OCI-LY3 (cell line): ENCODE measurements around the gene RPAIN.
A peak's percentile ranks its signal among the peaks of the same experiment; 100 is the strongest.

Source experiments
- H2AFZ ChIP-seq: fragments of 200-600, 300-600 bp; shearing (Covaris generic); 2 replicates; pipeline ENCODE4 v1.6.0; 2014; ENCODE audit warnings: antibody characterized with exemption, low read depth, low read length
- H3K27ac ChIP-seq: fragments of 200-600, 300-600 bp; sonication (generic); 2 replicates; pipeline ENCODE4 v1.5.1; 2014; ENCODE audit warnings: mild to moderate bottlenecking, low read length, moderate library complexity, mixed read lengths
- H3K27me3 ChIP-seq: fragments of 200-600, 300-600 bp; sonication (generic); 2 replicates; pipeline ENCODE4 v1.6.1; 2014; ENCODE audit warnings: low read depth, low read length, mixed read lengths
- H3K36me3 ChIP-seq: fragments of 200-600, 300-600 bp; sonication (generic); replicated peaks from 2 replicates; pipeline ENCODE3; 2014; ENCODE audit warnings: low read depth, low read length, mixed read lengths
- H3K4me1 ChIP-seq: fragments of 300-600, 200-600 bp; sonication (generic); 2 replicates; pipeline ENCODE4 v1.6.1; 2014; ENCODE audit warnings: low read length, mixed read lengths
- H3K4me2 ChIP-seq: fragments of 200-600, 300-600 bp; sonication (generic); 2 replicates; pipeline ENCODE4 v1.6.1; 2014; ENCODE audit warnings: low read length, mixed read lengths
- H3K4me3 ChIP-seq: fragments of 300-600, 200-600 bp; sonication (generic); 2 replicates; pipeline ENCODE4 v1.5.1; 2014; ENCODE audit warnings: antibody characterized with exemption, mild to moderate bottlenecking, low read length, moderate library complexity
- H3K79me2 ChIP-seq: fragments of 300-600, 200-600 bp; shearing (Covaris generic); 2 replicates; pipeline ENCODE4 v1.6.1; 2014; ENCODE audit warnings: mild to moderate bottlenecking, low read length, mixed read lengths
- H3K9ac ChIP-seq: fragments of 300-600, 200-600 bp; shearing (Covaris generic); 2 replicates; pipeline ENCODE4 v1.6.0; 2014; ENCODE audit warnings: mild to moderate bottlenecking, low read length, moderate library complexity
- H3K9me3 ChIP-seq: fragments of 200-600, 300-600 bp; shearing (Covaris generic); 2 replicates; pipeline ENCODE4 v1.6.1; 2014; ENCODE audit warnings: low read length, mixed read lengths; ENCODE audit not compliant: insufficient read depth
- H4K20me1 ChIP-seq: fragments of 200-600, 300-600 bp; sonication (generic); 2 replicates; pipeline ENCODE4 v1.6.1; 2016; ENCODE audit warnings: low read length, mixed read lengths; ENCODE audit not compliant: insufficient read depth
- EZH2phosphoT487 ChIP-seq: fragments of 200-600 bp; shearing (Covaris generic); IDR thresholded peaks from 2 replicates; pipeline ENCODE4 v1.6.1; 2018; ENCODE audit warnings: antibody characterized with exemption, mixed run types, low read depth
- TF ChIP-seq, protein P1 (sequence below): fragments of 200-600, 300-600 bp; sonication (generic); IDR thresholded peaks from 2 replicates; pipeline ENCODE4 v1.5.1; 2014; ENCODE audit warnings: antibody characterized with exemption, low read length, low read depth

The RPAIN gene

DNA sequence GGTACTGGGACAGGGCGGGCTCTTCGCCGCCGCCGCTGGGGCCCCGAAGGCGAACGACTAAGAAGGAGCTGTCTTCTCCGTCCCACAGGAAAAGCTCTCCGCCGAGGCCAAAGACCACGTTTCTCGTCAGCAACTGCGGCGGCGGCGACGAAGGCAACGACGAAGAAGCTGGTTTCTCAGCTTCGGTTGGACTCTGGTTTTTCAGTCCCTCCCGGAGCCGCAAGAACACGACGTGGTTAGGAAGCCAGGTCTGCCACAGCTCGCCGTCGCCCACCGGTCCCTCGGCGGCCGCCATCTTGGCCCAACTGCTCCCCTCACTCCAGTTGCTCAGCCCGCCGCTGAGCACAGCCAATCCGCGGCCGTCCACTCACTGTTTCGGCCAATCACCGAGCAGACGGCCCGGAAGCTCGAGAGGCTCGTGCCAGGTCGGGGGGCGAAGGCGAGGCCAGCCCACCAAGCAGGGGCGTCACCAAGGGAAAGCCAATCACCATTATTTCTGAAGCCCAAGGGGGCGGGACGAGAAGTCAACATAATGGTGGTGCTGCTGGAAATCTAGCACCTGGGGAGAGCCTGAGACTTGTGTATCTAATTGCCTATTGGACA is 525 bp upstream of the RPAIN start, which contains the start of gene NUP88:
Gene NUP88 (minus strand): TSS at position 307 of the 603 bp plus-strand sequence. CDS start 12 bp downstream, at position 295.
- Histone ChIP-seq H3K4me2 (peak within 1 kb of the TSS; percentile 84), H3K27ac (peak within 1 kb of the TSS; percentile 97), H3K4me1 (peaks cover 17% of the 10 kb centered on the region), H3K79me2 (peaks cover 80% of the 10 kb centered on the region), H3K4me3 (peak within 1 kb of the TSS; percentile 92), H4K20me1 (peaks cover 6% of the 10 kb centered on the region; the same call in 1 of the 2 replicates), H3K36me3 (peaks cover 39% of the 10 kb centered on the region), H3K27me3 (no peaks in the 10 kb centered on the region), H3K9ac (peak within 1 kb of the TSS; percentile 97), H3K9me3 (no peaks in the 10 kb centered on the region), H2AFZ (no peak within 1 kb of the TSS; the same call in 1 of the 2 replicates)
- TF ChIP-seq, protein P1, sequence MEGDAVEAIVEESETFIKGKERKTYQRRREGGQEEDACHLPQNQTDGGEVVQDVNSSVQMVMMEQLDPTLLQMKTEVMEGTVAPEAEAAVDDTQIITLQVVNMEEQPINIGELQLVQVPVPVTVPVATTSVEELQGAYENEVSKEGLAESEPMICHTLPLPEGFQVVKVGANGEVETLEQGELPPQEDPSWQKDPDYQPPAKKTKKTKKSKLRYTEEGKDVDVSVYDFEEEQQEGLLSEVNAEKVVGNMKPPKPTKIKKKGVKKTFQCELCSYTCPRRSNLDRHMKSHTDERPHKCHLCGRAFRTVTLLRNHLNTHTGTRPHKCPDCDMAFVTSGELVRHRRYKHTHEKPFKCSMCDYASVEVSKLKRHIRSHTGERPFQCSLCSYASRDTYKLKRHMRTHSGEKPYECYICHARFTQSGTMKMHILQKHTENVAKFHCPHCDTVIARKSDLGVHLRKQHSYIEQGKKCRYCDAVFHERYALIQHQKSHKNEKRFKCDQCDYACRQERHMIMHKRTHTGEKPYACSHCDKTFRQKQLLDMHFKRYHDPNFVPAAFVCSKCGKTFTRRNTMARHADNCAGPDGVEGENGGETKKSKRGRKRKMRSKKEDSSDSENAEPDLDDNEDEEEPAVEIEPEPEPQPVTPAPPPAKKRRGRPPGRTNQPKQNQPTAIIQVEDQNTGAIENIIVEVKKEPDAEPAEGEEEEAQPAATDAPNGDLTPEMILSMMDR = no peak
- TF ChIP-seq EZH2phosphoT487 = no peak

DNA sequence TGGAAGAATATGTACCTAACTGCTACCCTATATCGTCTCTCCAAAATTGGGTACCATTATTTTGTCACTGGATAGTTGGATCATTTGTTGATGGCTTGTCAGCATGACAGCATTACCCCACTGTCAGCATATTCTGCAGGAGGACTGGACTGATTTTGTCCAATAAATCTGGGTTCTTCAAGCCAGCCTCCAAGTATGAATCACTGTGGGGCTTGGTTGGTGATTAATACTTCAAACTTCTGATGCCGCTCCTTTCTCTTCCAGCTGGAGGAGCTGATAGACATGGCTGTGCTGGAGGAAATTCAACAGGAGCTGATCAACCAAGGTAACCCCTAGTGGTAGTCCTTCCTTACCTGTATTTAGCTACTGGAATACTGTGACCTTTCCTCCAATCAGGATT is 2.5 kb downstream of the RPAIN start:
- H3K27ac ChIP-seq = no peak overlapping the region
- H2AFZ ChIP-seq = no peak overlapping the region
- H3K9ac ChIP-seq = no peak overlapping the region
- peaks cover 8% of the 10 kb centered on the region for H3K4me1 ChIP-seq
- H3K9me3 ChIP-seq = no peaks in the 10 kb centered on the region
- H3K79me2 ChIP-seq = peaks cover 51% of the 10 kb centered on the region
- no peak overlapping the region for H3K4me2 ChIP-seq
- no peak for TF ChIP-seq EZH2phosphoT487
- TF ChIP-seq, protein P1 = no peak
- no peak overlapping the region for H3K4me3 ChIP-seq
- peaks cover 36% of the 10 kb centered on the region for H3K36me3 ChIP-seq
- no peaks in the 10 kb centered on the region for H3K27me3 ChIP-seq
- H4K20me1 ChIP-seq = no peaks in the 10 kb centered on the region

DNA sequence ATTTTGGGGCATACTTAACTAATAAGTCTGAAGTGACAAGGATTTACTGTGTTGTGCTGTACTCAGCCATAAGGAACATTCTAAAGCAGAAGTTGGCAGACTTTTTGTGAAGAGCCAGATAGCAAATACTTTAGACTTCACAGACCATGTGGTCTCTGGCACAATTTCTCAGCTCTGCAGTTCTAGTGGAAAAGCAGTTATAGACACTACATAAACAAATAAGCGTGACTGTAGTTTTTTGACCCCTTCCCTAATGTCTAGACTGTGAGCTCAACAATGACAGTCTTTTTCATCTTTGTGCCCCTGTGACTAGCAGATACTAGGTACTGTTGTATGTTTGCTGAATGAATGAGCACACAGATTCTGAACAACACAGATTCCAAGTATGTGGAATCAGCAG is 4.9 kb downstream of the RPAIN start:
- Histone ChIP-seq H4K20me1 (no peaks in the 10 kb centered on the region), H3K36me3 (peaks cover 44% of the 10 kb centered on the region)

DNA sequence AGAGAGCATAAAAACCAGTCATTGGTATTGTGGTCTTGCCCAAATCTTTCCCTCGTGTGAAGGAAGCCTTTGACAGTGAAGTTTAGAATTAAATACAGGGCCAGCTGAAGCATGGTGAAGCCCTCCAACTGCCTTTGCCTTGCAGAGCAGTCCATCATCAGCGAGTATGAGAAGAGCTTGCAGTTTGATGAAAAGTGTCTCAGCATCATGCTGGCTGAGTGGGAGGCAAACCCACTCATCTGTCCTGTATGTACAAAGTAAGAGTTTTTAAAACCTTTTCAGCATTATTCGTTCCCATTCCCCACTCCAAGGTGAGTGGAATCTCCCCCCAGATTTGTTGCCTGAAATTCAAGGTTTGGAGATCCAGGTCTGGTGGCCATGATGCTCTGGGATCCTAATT is 5.8 kb downstream of the RPAIN start:
- H3K27me3 ChIP-seq = no peaks in the 10 kb centered on the region
- no peak for TF ChIP-seq EZH2phosphoT487
- TF ChIP-seq, protein P1 = no peak
- peaks cover 6% of the 10 kb centered on the region for H3K4me1 ChIP-seq
- H3K4me2 ChIP-seq = no peak overlapping the region
- no peaks in the 10 kb centered on the region for H4K20me1 ChIP-seq
- H2AFZ ChIP-seq = no peak overlapping the region
- H3K36me3 ChIP-seq = peaks cover 44% of the 10 kb centered on the region
- H3K4me3 ChIP-seq = no peak overlapping the region
- no peaks in the 10 kb centered on the region for H3K9me3 ChIP-seq
- no peak overlapping the region for H3K9ac ChIP-seq
- H3K27ac ChIP-seq = no peak overlapping the region
- peaks cover 23% of the 10 kb centered on the region for H3K79me2 ChIP-seq

More for the DNA sequence above, 4.9 kb downstream of the RPAIN start:
- Histone ChIP-seq H3K4me1 (peaks cover 6% of the 10 kb centered on the region), H3K4me3 (no peak overlapping the region), H2AFZ (no peak overlapping the region), H3K4me2 (no peak overlapping the region), H3K27me3 (no peaks in the 10 kb centered on the region), H3K27ac (no peak overlapping the region), H3K79me2 (peaks cover 32% of the 10 kb centered on the region), H3K9me3 (no peaks in the 10 kb centered on the region), H3K9ac (no peak overlapping the region)
- no peak for TF ChIP-seq EZH2phosphoT487
- TF ChIP-seq, protein P1 = no peak
